A549 (cell line): ENCODE results near the gene ARRDC5. TPM values are rescaled to one million over a fixed set of nuclear protein-coding genes. Genes with fewer than 3 reads are reported as not detected.
A peak's percentile ranks its signal among the peaks of the same experiment; 100 is the strongest.

Source experiments
- ATAC-seq, 2 experiments: fragments of 200-7000 bp in 1 of 2; fragments of >200 bp in 1 of 2; cut with Nextera tagmentation in 1 of 2; cut with Tn5 transposase in 1 of 2; 3 replicates each; pipeline versions ENCODE4 v1.8.0 to v1.9.1; 2018 to 2020; ENCODE audit warnings: mild to moderate bottlenecking in 1 of 2, moderate library complexity in 1 of 2
- CTCF ChIA-PET: fragments of 300-600 bp; sonication (Branson Sonifier 250); formaldehyde crosslinking; extraction: SDS; loops from one replicate; lab custom pipeline; 2021; ENCODE audit warnings: antibody characterized with exemption, inconsistent platforms; lab: Yijun Ruan, JAX
- POLR2A ChIA-PET: fragments of 350-600 bp; formaldehyde crosslinking; extraction: SDS; loops from one replicate; lab custom pipeline; 2021; ENCODE audit warnings: antibody characterized with exemption, inconsistent platforms; lab: Yijun Ruan, JAX
- DNase-seq, 2 experiments: peaks; one replicate each; pipeline versions ENCODE4 v3.0.0 to v3.0.0-alpha.2; 2011 to 2016; ENCODE audit warnings: low read depth in 1 of 2, low spot score in 1 of 2
- FAIRE-seq: peaks from 2 replicates; lab custom pipeline; 2011; peaks lifted over from hg19 to GRCh38; lab: Jason Lieb, UNC
- H3K27ac ChIP-seq, 2 experiments: fragments of >200 bp; sonication (Bioruptor Twin); formaldehyde crosslinking; 3 replicates each; pipeline ENCODE4 v1.5.1; 2016 to 2017
- H3K4me1 ChIP-seq: fragments of >200 bp; sonication (Bioruptor Twin); formaldehyde crosslinking; 3 replicates; pipeline ENCODE4 v1.6.1; 2016
- H3K4me2 ChIP-seq: fragments of >200 bp; sonication (Bioruptor Twin); formaldehyde crosslinking; 3 replicates; pipeline ENCODE4 v1.6.1; 2016
- H3K4me3 ChIP-seq: fragments of >200 bp; sonication (Bioruptor Twin); formaldehyde crosslinking; 3 replicates; pipeline ENCODE4 v1.5.1; 2016
- H3K9me3 ChIP-seq: fragments of >200 bp; sonication (Bioruptor Twin); formaldehyde crosslinking; 3 replicates; pipeline ENCODE4 v1.6.1; 2016
- CBX2 ChIP-seq: fragments of 200-600 bp; sonication (generic); IDR thresholded peaks from 2 replicates; pipeline ENCODE4 v1.6.1; 2016; ENCODE audit warnings: low read depth, mild to moderate bottlenecking, borderline replicate concordance
- CBX8 ChIP-seq: fragments of 200-600 bp; sonication (generic); IDR thresholded peaks from 2 replicates; pipeline ENCODE4 v1.6.1; 2016
- FOSB ChIP-seq: fragments of 250-450 bp; sonication (Bioruptor Pico); IDR thresholded peaks from 2 replicates; pipeline ENCODE4 v1.5.0; 2020; ENCODE audit warnings: mild to moderate bottlenecking, moderate library complexity
- FOSL2 ChIP-seq, 2 experiments: fragments of 450-650 bp in 1 of 2; fragments of >200 bp in 1 of 2; sonication (Bioruptor Twin) in 1 of 2; formaldehyde crosslinking; IDR thresholded peaks; 2 replicates each; pipeline versions ENCODE4 v1.5.0 to v1.6.1; 2016 to 2020; ENCODE audit warnings: mild to moderate bottlenecking in 1 of 2, moderate library complexity in 1 of 2
- FOXS1 ChIP-seq: fragments of 250-450 bp; sonication (Bioruptor Pico); IDR thresholded peaks from 2 replicates; pipeline ENCODE4 v1.5.0; 2020; ENCODE audit warnings: mild to moderate bottlenecking, moderate library complexity
- HOXB5 ChIP-seq: fragments of 250-450 bp; sonication (Bioruptor Pico); IDR thresholded peaks from 2 replicates; pipeline ENCODE4 v1.5.0; 2020; ENCODE audit warnings: mild to moderate bottlenecking, moderate library complexity
- JUN ChIP-seq, 2 experiments: fragments of >200 bp; sonication (Bioruptor Twin); formaldehyde crosslinking; IDR thresholded peaks; 2 replicates in 1 of 2; 3 replicates in 1 of 2; pipeline ENCODE4 v1.6.1; 2016 to 2017
- KDM5A ChIP-seq: fragments of 200-600 bp; sonication (generic); IDR thresholded peaks from 2 replicates; pipeline ENCODE4 v1.6.1; 2016; ENCODE audit warnings: antibody characterized with exemption, mild to moderate bottlenecking
- MAFK ChIP-seq: fragments of 450-650 bp; IDR thresholded peaks from 2 replicates; pipeline ENCODE4 v1.6.1; 2014; ENCODE audit not compliant: partially characterized antibody
- NFE2L2 ChIP-seq: fragments of 150-350 bp; conservative IDR thresholded peaks from 2 replicates; pipeline ENCODE4 v1.6.1; 2014; ENCODE audit warnings: low read length
- NPAS2 ChIP-seq: fragments of 250-450 bp; sonication (Bioruptor Pico); IDR thresholded peaks from 2 replicates; pipeline ENCODE4 v1.8.0; 2022; ENCODE audit warnings: mild to moderate bottlenecking, moderate library complexity, borderline replicate concordance
- NR3C1 ChIP-seq: fragments of >200 bp; sonication (Bioruptor Twin); formaldehyde crosslinking; IDR thresholded peaks from 3 replicates; pipeline ENCODE4 v1.6.1; 2017
- PHF8 ChIP-seq: fragments of 200-600 bp; sonication (generic); IDR thresholded peaks from 2 replicates; pipeline ENCODE4 v1.6.1; 2016; ENCODE audit warnings: low read depth, mild to moderate bottlenecking, antibody characterized with exemption, moderate library complexity, borderline replicate concordance
- POLR2A ChIP-seq: IDR thresholded peaks from 2 replicates; pipeline ENCODE4 v1.6.1; 2012; ENCODE audit warnings: mild to moderate bottlenecking, low read length
- POLR2AphosphoS2 ChIP-seq: conservative IDR thresholded peaks from 2 replicates; pipeline ENCODE4 v1.6.1; 2012; ENCODE audit warnings: low read length, improper control_type of control experiment, inconsistent platforms
- RNF2 ChIP-seq: fragments of 200-600 bp; sonication (generic); IDR thresholded peaks from 2 replicates; pipeline ENCODE4 v1.6.1; 2016; ENCODE audit warnings: low read depth, mild to moderate bottlenecking, antibody characterized with exemption, moderate library complexity, borderline replicate concordance
- SREBF2 ChIP-seq: fragments of 450-650 bp; IDR thresholded peaks from 2 replicates; pipeline ENCODE4 v1.6.1; 2014; ENCODE audit warnings: mild to moderate bottlenecking, moderate library complexity
- TP53 ChIP-seq: fragments of 250-450 bp; sonication (Bioruptor Pico); IDR thresholded peaks from 2 replicates; pipeline ENCODE4 v1.5.0; 2021; ENCODE audit warnings: mild to moderate bottlenecking, moderate library complexity
- ZC3H11A ChIP-seq: fragments of 450-650 bp; IDR thresholded peaks from 2 replicates; pipeline ENCODE4 v1.6.1; 2014; ENCODE audit warnings: antibody characterized with exemption, mild to moderate bottlenecking
- WGBS: methylation state at CpG from one replicate; pipeline ENCODE4 v1.1.6; 2017; ENCODE audit errors: missing lambda C conversion rate; 5-methylcytosine and 5-hydroxymethylcytosine counted together
- polyA plus RNA-seq, 4 experiments: library from polyadenylated mRNA; depleted of rRNA in 3 of 4; stranded (reverse); fragments of >200 nt; fragmentation: RNase III in 1 of 4; extraction: RNeasy Plus Mini Kit Qiagen cat#74134 plus additional on column Dnase treatment in 1 of 4; gene quantifications; 2 replicates in 3 of 4; 3 replicates in 1 of 4; pipeline ENCODE4 v1.2.3, GENCODE V29; 2011 to 2017
- TF ChIP-seq, protein P1 (sequence below): IDR thresholded peaks from 2 replicates; pipeline ENCODE4 v1.6.1; 2012; ENCODE audit warnings: low read depth, borderline replicate concordance
- TF ChIP-seq, protein P2 (sequence below): IDR thresholded peaks from 2 replicates; pipeline ENCODE4 v1.6.1; 2012
- TF ChIP-seq, protein P3 (sequence below): fragments of >200 bp; sonication (Bioruptor Twin); formaldehyde crosslinking; IDR thresholded peaks from 3 replicates; pipeline ENCODE4 v1.6.1; 2016
- TF ChIP-seq, protein P4 (sequence below): fragments of 250-450 bp; sonication (Bioruptor Pico); IDR thresholded peaks from 2 replicates; pipeline ENCODE4 v1.5.0; 2021; ENCODE audit warnings: mild to moderate bottlenecking, moderate library complexity, borderline replicate concordance
- TF ChIP-seq, protein P5 (sequence below): IDR thresholded peaks from 2 replicates; pipeline ENCODE4 v1.6.1; 2012

Gene ARRDC5
- polyA plus RNA-seq, 2 of the 4 experiments (the other 2 are of a cell fraction), result not detected

DNA sequence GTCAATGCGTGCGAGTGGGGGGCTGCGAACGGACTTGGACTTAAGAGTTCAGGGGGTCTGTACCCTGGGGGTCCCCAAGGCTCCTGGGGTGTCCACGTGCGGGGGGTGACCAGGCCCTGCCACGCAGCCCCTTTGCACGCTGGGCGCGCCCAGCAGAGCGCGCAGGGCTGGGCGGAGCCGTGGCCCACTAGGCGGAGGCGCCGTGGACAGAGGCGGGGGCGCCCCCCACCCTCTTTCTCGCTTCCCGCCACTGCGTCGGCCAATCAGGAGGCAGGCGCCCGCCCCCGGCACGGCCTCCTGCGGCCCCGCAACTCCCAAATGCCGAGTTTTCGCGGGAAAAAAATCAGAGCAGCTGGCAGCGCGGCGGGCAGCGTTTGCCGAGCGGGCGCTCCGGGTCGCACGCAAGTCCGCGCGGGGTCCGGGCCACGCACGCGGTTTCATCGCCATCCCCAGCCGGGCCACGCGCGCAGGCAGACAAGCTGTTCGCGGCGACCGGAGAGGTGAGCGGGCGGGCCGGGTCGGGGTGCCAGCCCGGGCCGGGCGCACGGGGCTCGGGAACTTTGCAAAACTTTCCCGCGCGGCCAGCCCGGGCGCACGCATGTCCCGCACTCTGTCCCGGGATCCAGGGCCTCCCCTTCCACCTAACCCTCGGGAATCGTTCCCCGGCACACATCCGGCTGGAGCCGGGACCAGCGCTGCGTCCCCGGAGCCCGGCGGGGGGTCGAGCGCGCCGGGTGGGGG, 6.6 kb upstream of the ARRDC5 start, which contains the start of gene UHRF1:
UHRF1 (plus strand) TSS at position 346 of the 741 bp plus-strand sequence. CDS start 1,385 bp downstream, outside the sequence.
- peak within 1 kb of the TSS; percentile 84 for H3K4me2 ChIP-seq
- no peak for FAIRE-seq
- ChIA-PET CTCF (interaction anchor here (1.1 to 7.3 kb wide), 3 partner anchors 13 to 96 kb away, joined by 3 to 40 read pairs (median 3); no protein-coding TSS in a partner anchor), POLR2A (no interaction called here)
- peak within 1 kb of the TSS; percentile 85 for H3K4me3 ChIP-seq
- H3K4me1 ChIP-seq, result peaks cover 38% of the 10 kb centered on the region
- peak; percentile 18; the same call in 1 of the 2 replicates for TF ChIP-seq POLR2A
- no peak for TF ChIP-seq TP53
- TF ChIP-seq CBX8, result no peak
- TF ChIP-seq, protein P1, sequence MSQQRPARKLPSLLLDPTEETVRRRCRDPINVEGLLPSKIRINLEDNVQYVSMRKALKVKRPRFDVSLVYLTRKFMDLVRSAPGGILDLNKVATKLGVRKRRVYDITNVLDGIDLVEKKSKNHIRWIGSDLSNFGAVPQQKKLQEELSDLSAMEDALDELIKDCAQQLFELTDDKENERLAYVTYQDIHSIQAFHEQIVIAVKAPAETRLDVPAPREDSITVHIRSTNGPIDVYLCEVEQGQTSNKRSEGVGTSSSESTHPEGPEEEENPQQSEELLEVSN, result peak; percentile 73
- no peak for TF ChIP-seq FOSB
- no peak for TF ChIP-seq CBX2
- TF ChIP-seq POLR2AphosphoS2, result no peak
- TF ChIP-seq, protein P2, sequence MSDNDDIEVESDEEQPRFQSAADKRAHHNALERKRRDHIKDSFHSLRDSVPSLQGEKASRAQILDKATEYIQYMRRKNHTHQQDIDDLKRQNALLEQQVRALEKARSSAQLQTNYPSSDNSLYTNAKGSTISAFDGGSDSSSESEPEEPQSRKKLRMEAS, result peak; percentile 50; the same call in 1 of the 2 replicates
- TF ChIP-seq JUN (IDR thresholded peaks at IDR 0.05), result peak in 1 of 2 experiments; percentile 30; a peak in 2 of 5 replicates
- no peak for TF ChIP-seq NFE2L2
- peak; percentile 31; the same call in 1 of the 2 replicates for TF ChIP-seq PHF8
- no peak for TF ChIP-seq SREBF2
- peak within 1 kb of the TSS; percentile 93 to 95 for H3K27ac ChIP-seq
- peak in 1 of 2 experiments; percentile 52 for DNase-seq
- H3K9me3 ChIP-seq, result no peaks in the 10 kb centered on the region
- ATAC-seq, result peak; percentile 15 to 58; a peak in 4 of 6 replicates
- WGBS, result 71% methylated on average over 3 of the region's 89 CpGs

DNA sequence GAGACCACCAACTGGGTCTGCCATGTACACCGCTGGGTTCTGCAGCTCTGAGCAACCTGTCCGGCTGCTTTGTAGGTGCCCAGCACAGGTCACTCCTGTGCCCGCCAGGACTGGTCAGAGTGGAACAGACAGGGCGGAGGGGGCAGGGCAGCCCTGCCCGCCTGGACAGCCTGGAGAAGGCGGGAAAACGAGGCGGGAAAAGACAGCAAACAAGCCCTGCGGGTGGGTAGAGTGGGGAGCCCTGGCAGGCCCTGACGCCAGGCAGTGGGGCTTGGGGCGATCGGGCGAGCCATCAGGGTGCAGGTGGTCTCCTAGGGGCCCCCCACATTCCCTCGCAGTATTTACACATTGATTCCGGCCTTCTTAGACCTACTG, 6.1 kb upstream of the ARRDC5 start:
- no peak for TF ChIP-seq NFE2L2
- TF ChIP-seq, protein P3, sequence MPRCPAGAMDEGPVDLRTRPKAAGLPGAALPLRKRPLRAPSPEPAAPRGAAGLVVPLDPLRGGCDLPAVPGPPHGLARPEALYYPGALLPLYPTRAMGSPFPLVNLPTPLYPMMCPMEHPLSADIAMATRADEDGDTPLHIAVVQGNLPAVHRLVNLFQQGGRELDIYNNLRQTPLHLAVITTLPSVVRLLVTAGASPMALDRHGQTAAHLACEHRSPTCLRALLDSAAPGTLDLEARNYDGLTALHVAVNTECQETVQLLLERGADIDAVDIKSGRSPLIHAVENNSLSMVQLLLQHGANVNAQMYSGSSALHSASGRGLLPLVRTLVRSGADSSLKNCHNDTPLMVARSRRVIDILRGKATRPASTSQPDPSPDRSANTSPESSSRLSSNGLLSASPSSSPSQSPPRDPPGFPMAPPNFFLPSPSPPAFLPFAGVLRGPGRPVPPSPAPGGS, result no peak
- TF ChIP-seq KDM5A, result no peak
- Histone ChIP-seq H3K27ac (peak overlapping the region; percentile 93 to 95), H3K9me3 (no peaks in the 10 kb centered on the region), H3K4me1 (peaks cover 33% of the 10 kb centered on the region), H3K4me2 (peak overlapping the region; percentile 84), H3K4me3 (no peak overlapping the region; the same call in 2 of the 3 replicates)
- WGBS, result 95% methylated on average over 14 of the region's 15 CpGs
- FAIRE-seq (no peak), DNase-seq (no peak), ATAC-seq (no peak)
- POLR2A ChIA-PET, result no interaction called here
- CTCF ChIA-PET, result interaction anchor here (1.1 to 7.3 kb wide), 2 partner anchors 37 to 96 kb away, joined by 3 to 40 read pairs; no protein-coding TSS in a partner anchor

DNA sequence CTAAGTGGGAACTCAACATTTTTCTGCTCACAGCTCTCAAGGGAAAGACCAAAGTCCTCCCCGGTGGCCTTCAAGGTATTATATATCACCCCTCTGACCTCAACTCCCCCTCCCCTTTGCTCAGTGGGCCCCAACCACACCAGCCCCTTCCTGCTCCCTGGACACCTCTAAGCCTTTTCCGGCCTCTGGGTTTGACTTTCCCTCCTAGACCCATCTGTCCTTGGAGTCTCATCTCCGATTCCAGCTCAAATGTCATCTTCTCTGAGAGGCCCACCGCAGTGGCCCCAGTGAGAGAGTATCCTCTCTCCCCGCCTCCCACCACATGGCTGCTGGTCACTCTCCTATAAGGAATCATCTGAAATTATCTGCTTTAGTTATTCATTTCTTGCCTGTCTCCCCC, 5.7 kb upstream of the ARRDC5 start:
- peaks cover 32% of the 10 kb centered on the region for H3K4me1 ChIP-seq
- no peaks in the 10 kb centered on the region for H3K9me3 ChIP-seq
- ATAC-seq, result no peak
- no peak for FAIRE-seq
- peak overlapping the region in 1 of 2 experiments; percentile 95; a peak in 2 of 6 replicates for H3K27ac ChIP-seq
- no peak overlapping the region for H3K4me3 ChIP-seq
- ChIA-PET CTCF (interaction anchor here (3.1 to 7.3 kb wide), 2 partner anchors 36 to 99 kb away, joined by 9 to 40 read pairs; no protein-coding TSS in a partner anchor), POLR2A (no interaction called here)
- no peak for DNase-seq
- 92% methylated on average over 5 of the region's 5 CpGs for WGBS
- H3K4me2 ChIP-seq, result no peak overlapping the region
- no peak for TF ChIP-seq NR3C1
- TF ChIP-seq FOXS1 (CRISPR knock-in tag), result no peak
- TF ChIP-seq RNF2, result no peak
- no peak for TF ChIP-seq SREBF2
- no peak for TF ChIP-seq CBX2
- no peak for TF ChIP-seq NPAS2 (CRISPR knock-in tag)
- TF ChIP-seq FOSL2 (IDR thresholded peaks at IDR 0.05), result no peak
- TF ChIP-seq FOSL2 (CRISPR knock-in tag; IDR thresholded peaks at IDR 0.05), result no peak
- no peak for TF ChIP-seq ZC3H11A
- TF ChIP-seq, protein P2, result no peak
- TF ChIP-seq, protein P4, sequence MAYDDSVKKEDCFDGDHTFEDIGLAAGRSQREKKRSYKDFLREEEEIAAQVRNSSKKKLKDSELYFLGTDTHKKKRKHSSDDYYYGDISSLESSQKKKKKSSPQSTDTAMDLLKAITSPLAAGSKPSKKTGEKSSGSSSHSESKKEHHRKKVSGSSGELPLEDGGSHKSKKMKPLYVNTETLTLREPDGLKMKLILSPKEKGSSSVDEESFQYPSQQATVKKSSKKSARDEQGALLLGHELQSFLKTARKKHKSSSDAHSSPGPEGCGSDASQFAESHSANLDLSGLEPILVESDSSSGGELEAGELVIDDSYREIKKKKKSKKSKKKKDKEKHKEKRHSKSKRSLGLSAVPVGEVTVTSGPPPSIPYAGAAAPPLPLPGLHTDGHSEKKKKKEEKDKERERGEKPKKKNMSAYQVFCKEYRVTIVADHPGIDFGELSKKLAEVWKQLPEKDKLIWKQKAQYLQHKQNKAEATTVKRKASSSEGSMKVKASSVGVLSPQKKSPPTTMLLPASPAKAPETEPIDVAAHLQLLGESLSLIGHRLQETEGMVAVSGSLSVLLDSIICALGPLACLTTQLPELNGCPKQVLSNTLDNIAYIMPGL (CRISPR knock-in tag), result no peak
- TF ChIP-seq, protein P5, sequence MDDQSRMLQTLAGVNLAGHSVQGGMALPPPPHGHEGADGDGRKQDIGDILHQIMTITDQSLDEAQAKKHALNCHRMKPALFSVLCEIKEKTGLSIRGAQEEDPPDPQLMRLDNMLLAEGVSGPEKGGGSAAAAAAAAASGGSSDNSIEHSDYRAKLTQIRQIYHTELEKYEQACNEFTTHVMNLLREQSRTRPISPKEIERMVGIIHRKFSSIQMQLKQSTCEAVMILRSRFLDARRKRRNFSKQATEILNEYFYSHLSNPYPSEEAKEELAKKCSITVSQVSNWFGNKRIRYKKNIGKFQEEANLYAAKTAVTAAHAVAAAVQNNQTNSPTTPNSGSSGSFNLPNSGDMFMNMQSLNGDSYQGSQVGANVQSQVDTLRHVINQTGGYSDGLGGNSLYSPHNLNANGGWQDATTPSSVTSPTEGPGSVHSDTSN, result no peak
- TF ChIP-seq HOXB5 (CRISPR knock-in tag), result no peak
- TF ChIP-seq, protein P1, result no peak
- no peak for TF ChIP-seq MAFK
- TF ChIP-seq, protein P3, result no peak
